ENCODE results near the gene C1orf50. TPM values are rescaled to one million over a fixed set of nuclear protein-coding genes. Genes with fewer than 3 reads are reported as not detected.

Gene C1orf50
- total and polyA plus RNA-seq, 2 donors (not counting 1 experiment from before 2014, with no cell fraction given), result 2.7 to 17.1 TPM

DNA sequence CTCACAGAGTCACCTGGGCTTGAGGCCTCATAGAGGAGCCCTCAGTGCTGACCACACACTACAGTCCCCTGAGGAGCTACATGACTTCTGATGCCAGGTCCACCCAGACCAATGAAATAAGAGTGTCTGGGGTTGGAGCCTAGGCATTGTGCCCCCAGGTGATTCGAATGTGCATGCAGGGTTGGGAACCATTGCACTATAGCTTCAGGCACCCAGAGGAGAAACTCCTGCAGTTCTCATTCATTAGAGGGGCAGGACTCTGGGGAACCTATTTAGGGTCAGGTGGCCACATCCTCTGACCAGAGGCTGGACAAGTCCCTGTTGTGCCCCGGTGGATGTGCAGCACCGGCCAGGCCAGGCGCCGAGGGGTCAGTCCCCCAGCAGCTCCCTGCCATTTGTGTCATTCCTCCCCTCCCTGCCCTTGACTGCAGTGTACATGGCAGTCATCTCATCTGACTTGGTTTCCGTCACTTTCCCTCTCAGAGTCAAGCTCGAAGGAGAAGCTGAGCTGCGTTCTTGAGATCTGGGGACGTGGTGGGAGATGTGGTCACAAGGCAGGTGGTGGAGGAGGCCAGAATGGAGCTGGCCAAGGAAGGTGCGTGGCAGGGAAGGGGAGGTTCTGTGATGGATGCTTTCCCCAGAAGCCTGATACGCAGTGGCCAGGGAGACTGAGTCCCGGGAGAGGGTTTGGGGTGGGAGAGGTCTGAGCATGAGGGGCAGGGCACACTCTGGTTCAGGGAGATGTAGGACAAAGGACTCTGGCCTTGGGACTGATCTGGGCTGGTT lies 33.4 kb upstream of the C1orf50 start:
- Histone ChIP-seq H3K4me1 (ENCODE audit: control insufficient read depth in 2 of 2, insufficient read depth in 2 of 2, low read length in 2 of 2) (peaks cover 10 to 16% of the 10 kb centered on the region in 2 donors), H3K36me3 (replicated peaks in 1 of 2; ENCODE audit: control extremely low read depth in 1 of 2, control insufficient read depth in 1 of 2, extremely low read depth in 1 of 2, insufficient read depth in 2 of 2, low read length in 1 of 2) (no peaks in the 10 kb centered on the region), H2AFZ (ENCODE audit: insufficient read depth, low read depth, low read length, poor library complexity, severe bottlenecking) (no peak overlapping the region), H3K4me2 (replicated peaks; ENCODE audit: low read depth, low read length, poor library complexity, severe bottlenecking) (no peak overlapping the region), H3K4me3 (ENCODE audit: control extremely low read depth in 1 of 5, extremely low read depth in 1 of 5, insufficient read depth in 1 of 5, low read depth in 2 of 5, low read length in 4 of 5) (no peak overlapping the region), H3K27me3 (replicated peaks in 1 of 4; ENCODE audit: control extremely low read depth in 1 of 4, control insufficient read depth in 3 of 4, insufficient read depth in 4 of 4, low read length in 3 of 4) (no peaks in the 10 kb centered on the region), H3K27ac (ENCODE audit: low read length in 2 of 2) (no peak overlapping the region), H3K9ac (ENCODE audit: low read length) (no peak overlapping the region), H3K9me3 (ENCODE audit: control extremely low read depth in 1 of 3, control insufficient read depth in 2 of 3, insufficient read depth in 1 of 3, low read length in 2 of 3) (no peaks in the 10 kb centered on the region), H3K79me2 (ENCODE audit: control insufficient read depth, insufficient read depth, low read length) (no peaks in the 10 kb centered on the region), H4K20me1 (ENCODE audit: control insufficient read depth, insufficient read depth, low read length, poor library complexity, severe bottlenecking) (no peaks in the 10 kb centered on the region)
- DNase-seq, result no peak
- Mint-ChIP-seq H3K27ac (no peak overlapping the region), H3K9me3 (ENCODE audit: insufficient read depth) (no peaks in the 10 kb centered on the region), H3K4me1 (peaks cover 12% of the 10 kb centered on the region), H3K27me3 (no peaks in the 10 kb centered on the region), H3K4me3 (no peak overlapping the region)
- intact Hi-C loops (cut with micrococcal nuclease), result no loop called here
- WGBS (ENCODE audit: insufficient coverage), result 87% methylated on average over 9 of the region's 12 CpGs
- ChIA-PET POLR2A (no interaction called here), CTCF (no interaction called here)
- ATAC-seq (ENCODE audit: low read depth), result no peak
- TF ChIP-seq, protein P1, sequence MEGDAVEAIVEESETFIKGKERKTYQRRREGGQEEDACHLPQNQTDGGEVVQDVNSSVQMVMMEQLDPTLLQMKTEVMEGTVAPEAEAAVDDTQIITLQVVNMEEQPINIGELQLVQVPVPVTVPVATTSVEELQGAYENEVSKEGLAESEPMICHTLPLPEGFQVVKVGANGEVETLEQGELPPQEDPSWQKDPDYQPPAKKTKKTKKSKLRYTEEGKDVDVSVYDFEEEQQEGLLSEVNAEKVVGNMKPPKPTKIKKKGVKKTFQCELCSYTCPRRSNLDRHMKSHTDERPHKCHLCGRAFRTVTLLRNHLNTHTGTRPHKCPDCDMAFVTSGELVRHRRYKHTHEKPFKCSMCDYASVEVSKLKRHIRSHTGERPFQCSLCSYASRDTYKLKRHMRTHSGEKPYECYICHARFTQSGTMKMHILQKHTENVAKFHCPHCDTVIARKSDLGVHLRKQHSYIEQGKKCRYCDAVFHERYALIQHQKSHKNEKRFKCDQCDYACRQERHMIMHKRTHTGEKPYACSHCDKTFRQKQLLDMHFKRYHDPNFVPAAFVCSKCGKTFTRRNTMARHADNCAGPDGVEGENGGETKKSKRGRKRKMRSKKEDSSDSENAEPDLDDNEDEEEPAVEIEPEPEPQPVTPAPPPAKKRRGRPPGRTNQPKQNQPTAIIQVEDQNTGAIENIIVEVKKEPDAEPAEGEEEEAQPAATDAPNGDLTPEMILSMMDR (IDR thresholded peaks at IDR 0.05), result no peak

DNA sequence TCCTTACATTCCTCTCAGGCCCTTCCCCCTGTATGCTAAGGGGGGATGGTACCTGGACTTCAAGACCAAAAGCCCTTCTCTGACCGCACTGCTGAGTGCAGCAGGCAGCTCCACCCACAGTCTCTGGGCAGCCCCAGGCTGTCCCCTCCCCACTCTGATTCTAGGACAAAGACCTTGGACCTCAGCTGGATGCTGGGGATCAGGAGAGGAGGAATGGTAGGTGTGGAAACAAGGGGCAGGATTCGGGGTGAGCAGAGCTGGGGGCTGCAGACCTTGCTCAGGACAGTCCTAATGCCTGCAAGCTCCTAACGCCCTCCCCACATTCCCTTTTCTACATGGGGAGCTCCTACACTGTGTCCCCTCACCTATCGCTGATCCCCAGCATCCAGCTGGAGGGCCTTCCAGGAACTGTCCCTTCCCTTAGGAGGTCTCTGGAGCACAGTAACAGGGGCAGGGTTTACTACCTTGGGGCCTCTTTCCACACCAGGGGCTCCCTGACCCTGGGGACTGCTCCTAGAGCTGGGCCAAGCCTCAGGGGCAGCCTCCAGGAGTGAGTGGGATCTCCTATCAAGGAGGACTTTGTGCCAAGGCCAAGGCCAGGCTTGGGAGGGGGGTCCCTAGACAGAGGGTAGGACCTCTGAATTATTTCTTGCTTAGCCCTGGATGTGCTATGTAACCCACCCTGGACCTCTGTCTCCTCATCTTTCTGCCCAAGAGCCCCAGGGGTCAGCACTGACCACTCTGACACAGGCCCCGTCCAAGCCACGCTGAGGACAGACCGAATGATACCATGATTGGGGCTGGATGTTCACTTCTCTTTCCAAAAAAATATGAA lies 32.6 kb upstream of the C1orf50 start:
- Histone ChIP-seq H3K4me1 (ENCODE audit: control insufficient read depth in 2 of 2, insufficient read depth in 2 of 2, low read length in 2 of 2) (peaks cover 10 to 16% of the 10 kb centered on the region in 2 donors), H3K9me3 (ENCODE audit: control extremely low read depth in 1 of 3, control insufficient read depth in 2 of 3, insufficient read depth in 1 of 3, low read length in 2 of 3) (no peaks in the 10 kb centered on the region), H4K20me1 (ENCODE audit: control insufficient read depth, insufficient read depth, low read length, poor library complexity, severe bottlenecking) (no peaks in the 10 kb centered on the region), H2AFZ (ENCODE audit: insufficient read depth, low read depth, low read length, poor library complexity, severe bottlenecking) (no peak overlapping the region), H3K4me3 (ENCODE audit: control extremely low read depth in 1 of 5, extremely low read depth in 1 of 5, insufficient read depth in 1 of 5, low read depth in 2 of 5, low read length in 4 of 5) (no peak overlapping the region), H3K36me3 (replicated peaks in 1 of 2; ENCODE audit: control extremely low read depth in 1 of 2, control insufficient read depth in 1 of 2, extremely low read depth in 1 of 2, insufficient read depth in 2 of 2, low read length in 1 of 2) (no peaks in the 10 kb centered on the region), H3K79me2 (ENCODE audit: control insufficient read depth, insufficient read depth, low read length) (no peaks in the 10 kb centered on the region), H3K4me2 (replicated peaks; ENCODE audit: low read depth, low read length, poor library complexity, severe bottlenecking) (no peak overlapping the region), H3K27me3 (replicated peaks in 1 of 4; ENCODE audit: control extremely low read depth in 1 of 4, control insufficient read depth in 3 of 4, insufficient read depth in 4 of 4, low read length in 3 of 4) (no peaks in the 10 kb centered on the region), H3K27ac (ENCODE audit: low read length in 2 of 2) (no peak overlapping the region), H3K9ac (ENCODE audit: low read length) (no peak overlapping the region)
- H3K4me3 Mint-ChIP-seq, result no peak overlapping the region
- ChIA-PET CTCF (no interaction called here), POLR2A (no interaction called here)
- 88% methylated on average over 2 of the region's 7 CpGs for WGBS (ENCODE audit: insufficient coverage)
- intact Hi-C loops (cut with micrococcal nuclease), result no loop called here
- no peak for DNase-seq
- TF ChIP-seq, protein P1 (IDR thresholded peaks at IDR 0.05), result no peak
- no peak for TF ChIP-seq EZH2 (IDR thresholded peaks at IDR 0.05; ENCODE audit: borderline replicate concordance, insufficient read depth, low read depth, low read length, poor library complexity, severe bottlenecking)
- H3K9me3 Mint-ChIP-seq (ENCODE audit: insufficient read depth), result no peaks in the 10 kb centered on the region
- H3K27ac Mint-ChIP-seq, result no peak overlapping the region
- no peak for ATAC-seq (ENCODE audit: low read depth)
- peaks cover 12% of the 10 kb centered on the region for H3K4me1 Mint-ChIP-seq
- no peaks in the 10 kb centered on the region for H3K27me3 Mint-ChIP-seq

All from B cell (primary cell).